ENCODE measurements around the gene STARD7. TPM values are rescaled to one million over a fixed set of nuclear protein-coding genes. Genes with fewer than 3 reads are reported as not detected.

The STARD7 gene
- total and polyA plus RNA-seq, 2 donors (not counting 1 experiment from before 2014, with no cell fraction given) = 35.1 to 133 TPM

DNA sequence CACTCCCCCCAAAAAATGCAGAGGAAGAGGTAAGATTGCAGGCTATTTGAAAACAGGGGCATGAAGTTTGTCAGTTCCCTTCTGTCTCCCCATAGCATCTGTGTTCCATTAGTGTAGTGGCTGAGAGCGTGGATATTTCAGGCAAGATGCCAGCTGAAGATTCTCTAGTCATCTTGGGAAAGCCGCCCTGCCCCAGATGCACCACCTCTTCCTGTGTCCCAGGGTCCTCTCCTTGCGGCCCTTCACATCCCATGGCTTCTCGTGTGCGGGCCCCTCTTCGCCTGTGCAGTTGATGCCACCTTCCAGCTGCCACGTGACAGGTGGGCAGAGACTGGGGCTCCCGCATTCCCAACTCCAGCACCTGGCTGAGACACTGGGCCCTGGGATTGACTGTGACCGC, 41.0 kb upstream of the STARD7 start:
- H4K20me1 ChIP-seq (ENCODE audit: control insufficient read depth, insufficient read depth, low read length, poor library complexity, severe bottlenecking) = no peaks in the 10 kb centered on the region
- no peaks in the 10 kb centered on the region for H3K27me3 ChIP-seq (replicated peaks in 1 of 4; ENCODE audit: control extremely low read depth in 1 of 4, control insufficient read depth in 3 of 4, insufficient read depth in 4 of 4, low read length in 3 of 4)
- Mint-ChIP-seq H3K4me1 (peaks cover 28% of the 10 kb centered on the region), H3K4me3 (no peak overlapping the region), H3K9me3 (ENCODE audit: insufficient read depth) (no peaks in the 10 kb centered on the region), H3K27ac (peak overlapping the region; percentile 15), H3K27me3 (no peaks in the 10 kb centered on the region)
- ChIA-PET POLR2A (interaction anchor here (1.2 kb wide), 1 partner anchor 8 kb away, joined by 4 read pairs; no protein-coding TSS in a partner anchor), CTCF (no interaction called here)
- no peak overlapping the region for H3K4me3 ChIP-seq (ENCODE audit: control extremely low read depth in 1 of 5, extremely low read depth in 1 of 5, insufficient read depth in 1 of 5, low read depth in 2 of 5, low read length in 4 of 5)
- intact Hi-C loops (cut with micrococcal nuclease) = no loop called here
- no peak overlapping the region for H2AFZ ChIP-seq (ENCODE audit: insufficient read depth, low read depth, low read length, poor library complexity, severe bottlenecking)
- WGBS (ENCODE audit: insufficient coverage) = 98% methylated on average over 9 of the region's 9 CpGs
- peaks cover 0 to 12% (median 3%) of the 10 kb centered on the region in 3 donors for H3K9me3 ChIP-seq (ENCODE audit: control extremely low read depth in 1 of 3, control insufficient read depth in 2 of 3, insufficient read depth in 1 of 3, low read length in 2 of 3)
- no peak for DNase-seq
- no peak overlapping the region for H3K27ac ChIP-seq (ENCODE audit: low read length in 2 of 2)
- TF ChIP-seq, protein P1, sequence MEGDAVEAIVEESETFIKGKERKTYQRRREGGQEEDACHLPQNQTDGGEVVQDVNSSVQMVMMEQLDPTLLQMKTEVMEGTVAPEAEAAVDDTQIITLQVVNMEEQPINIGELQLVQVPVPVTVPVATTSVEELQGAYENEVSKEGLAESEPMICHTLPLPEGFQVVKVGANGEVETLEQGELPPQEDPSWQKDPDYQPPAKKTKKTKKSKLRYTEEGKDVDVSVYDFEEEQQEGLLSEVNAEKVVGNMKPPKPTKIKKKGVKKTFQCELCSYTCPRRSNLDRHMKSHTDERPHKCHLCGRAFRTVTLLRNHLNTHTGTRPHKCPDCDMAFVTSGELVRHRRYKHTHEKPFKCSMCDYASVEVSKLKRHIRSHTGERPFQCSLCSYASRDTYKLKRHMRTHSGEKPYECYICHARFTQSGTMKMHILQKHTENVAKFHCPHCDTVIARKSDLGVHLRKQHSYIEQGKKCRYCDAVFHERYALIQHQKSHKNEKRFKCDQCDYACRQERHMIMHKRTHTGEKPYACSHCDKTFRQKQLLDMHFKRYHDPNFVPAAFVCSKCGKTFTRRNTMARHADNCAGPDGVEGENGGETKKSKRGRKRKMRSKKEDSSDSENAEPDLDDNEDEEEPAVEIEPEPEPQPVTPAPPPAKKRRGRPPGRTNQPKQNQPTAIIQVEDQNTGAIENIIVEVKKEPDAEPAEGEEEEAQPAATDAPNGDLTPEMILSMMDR (IDR thresholded peaks at IDR 0.05) = no peak
- no peak for TF ChIP-seq EZH2 (IDR thresholded peaks at IDR 0.05; ENCODE audit: borderline replicate concordance, insufficient read depth, low read depth, low read length, poor library complexity, severe bottlenecking)
- H3K4me2 ChIP-seq (replicated peaks; ENCODE audit: low read depth, low read length, poor library complexity, severe bottlenecking) = no peak overlapping the region
- H3K4me1 ChIP-seq (ENCODE audit: control insufficient read depth in 2 of 2, insufficient read depth in 2 of 2, low read length in 2 of 2) = peaks cover 17 to 28% of the 10 kb centered on the region in 2 donors
- H3K36me3 ChIP-seq (replicated peaks in 1 of 2; ENCODE audit: control extremely low read depth in 1 of 2, control insufficient read depth in 1 of 2, extremely low read depth in 1 of 2, insufficient read depth in 2 of 2, low read length in 1 of 2) = peaks cover 0 to 47% of the 10 kb centered on the region in 2 experiments
- ATAC-seq (ENCODE audit: low read depth) = no peak
- H3K9ac ChIP-seq (ENCODE audit: low read length) = no peak overlapping the region
- H3K79me2 ChIP-seq (ENCODE audit: control insufficient read depth, insufficient read depth, low read length) = peaks cover 20% of the 10 kb centered on the region

DNA sequence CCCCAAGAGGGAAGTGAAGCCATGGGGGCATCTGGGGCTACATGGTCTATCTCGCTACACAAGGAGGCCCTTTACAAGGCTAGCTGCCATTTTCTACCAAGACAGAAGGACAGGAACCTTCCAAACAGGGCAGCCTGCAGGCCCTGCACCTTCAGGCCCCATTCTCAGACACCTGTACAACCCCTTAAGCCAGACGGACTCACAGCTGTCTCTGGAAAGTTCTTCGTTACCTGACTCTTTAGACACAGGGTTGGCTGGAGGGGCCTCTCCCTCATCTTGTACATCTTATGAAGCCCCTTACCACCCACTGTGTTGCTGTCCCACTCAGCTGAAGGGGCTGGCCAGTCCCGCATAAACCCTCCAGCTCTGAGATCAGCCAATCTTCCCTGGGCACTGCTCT, 40.0 kb upstream of the STARD7 start:
- H4K20me1 ChIP-seq (ENCODE audit: control insufficient read depth, insufficient read depth, low read length, poor library complexity, severe bottlenecking) = no peaks in the 10 kb centered on the region
- DNase-seq (no peak), ATAC-seq (ENCODE audit: low read depth) (no peak)
- intact Hi-C loops (cut with micrococcal nuclease) = no loop called here
- POLR2A ChIA-PET = no interaction called here
- Mint-ChIP-seq H3K4me1 (peaks cover 28% of the 10 kb centered on the region), H3K27ac (no peak overlapping the region), H3K4me3 (no peak overlapping the region), H3K27me3 (no peaks in the 10 kb centered on the region), H3K9me3 (ENCODE audit: insufficient read depth) (no peaks in the 10 kb centered on the region)
- peaks cover 0 to 37% of the 10 kb centered on the region in 2 experiments for H3K36me3 ChIP-seq (replicated peaks in 1 of 2; ENCODE audit: control extremely low read depth in 1 of 2, control insufficient read depth in 1 of 2, extremely low read depth in 1 of 2, insufficient read depth in 2 of 2, low read length in 1 of 2)
- no peak overlapping the region for H3K9ac ChIP-seq (ENCODE audit: low read length)
- H3K27ac ChIP-seq (ENCODE audit: low read length in 2 of 2) = no peak overlapping the region
- peaks cover 11% of the 10 kb centered on the region for H3K79me2 ChIP-seq (ENCODE audit: control insufficient read depth, insufficient read depth, low read length)
- 87% methylated on average over 3 of the region's 4 CpGs for WGBS (ENCODE audit: insufficient coverage)
- peaks cover 0 to 12% (median 3%) of the 10 kb centered on the region in 3 donors for H3K9me3 ChIP-seq (ENCODE audit: control extremely low read depth in 1 of 3, control insufficient read depth in 2 of 3, insufficient read depth in 1 of 3, low read length in 2 of 3)
- no peak for TF ChIP-seq EZH2 (IDR thresholded peaks at IDR 0.05; ENCODE audit: borderline replicate concordance, insufficient read depth, low read depth, low read length, poor library complexity, severe bottlenecking)
- TF ChIP-seq, protein P1 (IDR thresholded peaks at IDR 0.05) = no peak
- no peak overlapping the region for H3K4me3 ChIP-seq (ENCODE audit: control extremely low read depth in 1 of 5, extremely low read depth in 1 of 5, insufficient read depth in 1 of 5, low read depth in 2 of 5, low read length in 4 of 5)
- H3K4me2 ChIP-seq (replicated peaks; ENCODE audit: low read depth, low read length, poor library complexity, severe bottlenecking) = no peak overlapping the region
- H3K4me1 ChIP-seq (ENCODE audit: control insufficient read depth in 2 of 2, insufficient read depth in 2 of 2, low read length in 2 of 2) = peaks cover 14 to 25% of the 10 kb centered on the region in 2 donors
- H3K27me3 ChIP-seq (replicated peaks in 1 of 4; ENCODE audit: control extremely low read depth in 1 of 4, control insufficient read depth in 3 of 4, insufficient read depth in 4 of 4, low read length in 3 of 4) = no peaks in the 10 kb centered on the region
- no peak overlapping the region for H2AFZ ChIP-seq (ENCODE audit: insufficient read depth, low read depth, low read length, poor library complexity, severe bottlenecking)
- CTCF ChIA-PET = no interaction called here

Data from B cell (primary cell).